ENCODE measurements around the gene SPOCK1. TPM values are rescaled to one million over a fixed set of nuclear protein-coding genes. Genes with fewer than 3 reads are reported as not detected.

Gene SPOCK1
- total and polyA plus RNA-seq, 4 donors: 0.48 to 4.5 (median 0.69) TPM

GRCh38 chr5:137412136-137412535, 87.0 kb downstream of the SPOCK1 start:
- no peaks in the 10 kb centered on the region for H3K36me3 ChIP-seq (ENCODE audit: control insufficient read depth in 4 of 4, insufficient read depth in 4 of 4, low read length in 4 of 4)
- H3K4me3 ChIP-seq: no peak overlapping the region
- H3K27ac ChIP-seq (ENCODE audit: low read depth in 1 of 2, low read length in 1 of 2): no peak overlapping the region
- DNase-seq (no peak), ATAC-seq (ENCODE audit: insufficient read depth, low FRiP score) (no peak)
- 98 to 100% methylated on average over 1 of the region's 1 CpG for WGBS, 2 donors
- H3K9ac ChIP-seq (ENCODE audit: insufficient read depth in 1 of 2, low read length in 2 of 2): no peak overlapping the region
- peaks cover 0 to 6% (median 2%) of the 10 kb centered on the region in 4 donors for H3K9me3 ChIP-seq (ENCODE audit: control insufficient read depth in 4 of 4, insufficient read depth in 3 of 4, low read length in 3 of 4)
- TF ChIP-seq CTCF (IDR thresholded peaks at IDR 0.05; ENCODE audit: control extremely low read depth, extremely low read depth): no peak
- no peaks in the 10 kb centered on the region for H3K27me3 ChIP-seq (ENCODE audit: control insufficient read depth in 3 of 3, insufficient read depth in 3 of 3, low read length in 2 of 3)
- H3K4me1 ChIP-seq (ENCODE audit: control insufficient read depth in 5 of 5, insufficient read depth in 5 of 5, low read length in 5 of 5): peaks cover 0 to 2% (median 0%) of the 10 kb centered on the region in 5 donors

- H3K27ac ChIP-seq (ENCODE audit: low read depth in 1 of 2, low read length in 1 of 2): no peak overlapping the region
- no peak overlapping the region for H3K9ac ChIP-seq (ENCODE audit: insufficient read depth in 1 of 2, low read length in 2 of 2)
- ATAC-seq (ENCODE audit: insufficient read depth, low FRiP score) (no peak), DNase-seq (no peak)
- no peaks in the 10 kb centered on the region for H3K36me3 ChIP-seq (ENCODE audit: control insufficient read depth in 4 of 4, insufficient read depth in 4 of 4, low read length in 4 of 4)
- no peak for TF ChIP-seq CTCF (IDR thresholded peaks at IDR 0.05; ENCODE audit: control extremely low read depth, extremely low read depth)
- WGBS, 2 donors: 62 to 77% methylated on average over 4 of the region's 4 CpGs
- H3K4me3 ChIP-seq: no peak overlapping the region
- H3K9me3 ChIP-seq (ENCODE audit: control insufficient read depth in 4 of 4, insufficient read depth in 3 of 4, low read length in 3 of 4): peaks cover 0 to 6% (median 0%) of the 10 kb centered on the region in 4 donors
- no peaks in the 10 kb centered on the region for H3K27me3 ChIP-seq (ENCODE audit: control insufficient read depth in 3 of 3, insufficient read depth in 3 of 3, low read length in 2 of 3)
- peaks cover 0 to 2% (median 0%) of the 10 kb centered on the region in 5 donors for H3K4me1 ChIP-seq (ENCODE audit: control insufficient read depth in 5 of 5, insufficient read depth in 5 of 5, low read length in 5 of 5)
Measured at GRCh38 chr5:137410234-137411010, 88.7 kb downstream of the SPOCK1 start.

GRCh38 chr5:137409736-137410135, 89.4 kb downstream of the SPOCK1 start:
- peaks cover 0 to 4% (median 0%) of the 10 kb centered on the region in 4 donors for H3K9me3 ChIP-seq (ENCODE audit: control insufficient read depth in 4 of 4, insufficient read depth in 3 of 4, low read length in 3 of 4)
- no peak overlapping the region for H3K9ac ChIP-seq (ENCODE audit: insufficient read depth in 1 of 2, low read length in 2 of 2)
- no peaks in the 10 kb centered on the region for H3K27me3 ChIP-seq (ENCODE audit: control insufficient read depth in 3 of 3, insufficient read depth in 3 of 3, low read length in 2 of 3)
- no peak for TF ChIP-seq CTCF (IDR thresholded peaks at IDR 0.05; ENCODE audit: control extremely low read depth, extremely low read depth)
- no peaks in the 10 kb centered on the region for H3K36me3 ChIP-seq (ENCODE audit: control insufficient read depth in 4 of 4, insufficient read depth in 4 of 4, low read length in 4 of 4)
- H3K27ac ChIP-seq (ENCODE audit: low read depth in 1 of 2, low read length in 1 of 2): no peak overlapping the region
- H3K4me3 ChIP-seq: no peak overlapping the region
- DNase-seq: no peak
- ATAC-seq (ENCODE audit: insufficient read depth, low FRiP score): no peak
- H3K4me1 ChIP-seq (ENCODE audit: control insufficient read depth in 5 of 5, insufficient read depth in 5 of 5, low read length in 5 of 5): no peaks in the 10 kb centered on the region
